Measurements from ENCODE around the gene CNTNAP4.

CNTNAP4 gene

GRCh38 chr16:76490036-76490639, 212.9 kb downstream of the CNTNAP4 start:
- no peak for DNase-seq (ENCODE audit: low spot score)

- DNase-seq (ENCODE audit: low spot score): no peak
These were observed 222.8 kb downstream of the CNTNAP4 start for GRCh38 chr16:76500006-76500405.

- no peak for DNase-seq (ENCODE audit: low spot score)
These were observed 224.9 kb downstream of the CNTNAP4 start for GRCh38 chr16:76502063-76502462.

- no peak for DNase-seq (ENCODE audit: low spot score)
These were observed 225.4 kb downstream of the CNTNAP4 start for GRCh38 chr16:76502555-76502954.

GRCh38 chr16:76503091-76503490, 225.9 kb downstream of the CNTNAP4 start:
- no peak for DNase-seq (ENCODE audit: low spot score)

GRCh38 chr16:76511203-76511602, 234.0 kb downstream of the CNTNAP4 start:
- no peak for DNase-seq (ENCODE audit: low spot score)

- no peak for DNase-seq (ENCODE audit: low spot score)
These were observed 241.6 kb downstream of the CNTNAP4 start for GRCh38 chr16:76518781-76519180.

- no peak for DNase-seq (ENCODE audit: low spot score)
These were observed 247.2 kb downstream of the CNTNAP4 start for GRCh38 chr16:76524356-76524755.

- no peak for DNase-seq (ENCODE audit: low spot score)
These were observed 247.6 kb downstream of the CNTNAP4 start for GRCh38 chr16:76524769-76525168.

- DNase-seq (ENCODE audit: low spot score): no peak
These were observed 250.0 kb downstream of the CNTNAP4 start for GRCh38 chr16:76527244-76527643.

GRCh38 chr16:76529120-76529519, 251.9 kb downstream of the CNTNAP4 start:
- no peak for DNase-seq (ENCODE audit: low spot score)

- DNase-seq (ENCODE audit: low spot score): no peak
These were observed 254.0 kb downstream of the CNTNAP4 start for GRCh38 chr16:76531236-76531635.

GRCh38 chr16:76532188-76532973, 255.2 kb downstream of the CNTNAP4 start:
- DNase-seq (ENCODE audit: low spot score): no peak

GRCh38 chr16:76539609-76540008, 262.4 kb downstream of the CNTNAP4 start:
- no peak for DNase-seq (ENCODE audit: low spot score)

GRCh38 chr16:76541070-76541469, 263.9 kb downstream of the CNTNAP4 start:
- no peak for DNase-seq (ENCODE audit: low spot score)

- no peak for DNase-seq (ENCODE audit: low spot score)
These were observed 288.3 kb downstream of the CNTNAP4 start for GRCh38 chr16:76565542-76565941.

GRCh38 chr16:76571755-76572154, 294.6 kb downstream of the CNTNAP4 start:
- DNase-seq (ENCODE audit: low spot score): no peak

GRCh38 chr16:76573281-76573680, 296.1 kb downstream of the CNTNAP4 start:
- no peak for DNase-seq (ENCODE audit: low spot score)

- peak; percentile 14 for DNase-seq (ENCODE audit: low spot score)
These were observed 297.4 kb downstream of the CNTNAP4 start for GRCh38 chr16:76574651-76575050.

GRCh38 chr16:76576526-76576925, 299.3 kb downstream of the CNTNAP4 start:
- DNase-seq (ENCODE audit: low spot score): no peak

- DNase-seq (ENCODE audit: low spot score): no peak
These were observed 299.8 kb downstream of the CNTNAP4 start for GRCh38 chr16:76577003-76577402.

- DNase-seq (ENCODE audit: low spot score): no peak
These were observed 302.2 kb downstream of the CNTNAP4 start for GRCh38 chr16:76579277-76579922.

- no peak for DNase-seq (ENCODE audit: low spot score)
These were observed 306.3 kb downstream of the CNTNAP4 start for GRCh38 chr16:76583466-76583865.
